Measurements from ENCODE around the gene TWF1.
A peak's percentile ranks its signal among the peaks of the same experiment; 100 is the strongest.

TWF1 gene

DNA sequence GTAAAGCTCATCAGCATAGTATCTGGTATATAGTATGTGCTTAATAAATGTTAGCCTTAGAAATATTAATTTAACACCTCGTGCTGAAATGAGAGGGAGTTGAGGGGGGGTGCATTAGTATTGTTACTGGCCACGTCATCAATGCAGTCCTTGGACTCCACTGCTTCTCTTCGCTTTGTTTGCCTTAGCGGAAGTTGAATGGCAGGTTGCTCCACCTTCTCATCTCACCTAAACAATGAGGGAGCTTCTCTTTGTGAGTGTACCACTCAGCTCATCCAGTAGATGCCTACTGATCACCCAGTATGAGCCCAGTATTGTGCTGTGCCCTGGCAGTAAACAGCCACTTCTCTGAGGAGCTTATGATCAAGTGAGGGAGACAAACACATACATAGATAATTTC, 34.2 kb upstream of the TWF1 start:
- no peak for TF ChIP-seq CTCF (IDR thresholded peaks at IDR 0.05; ENCODE audit: low read depth, low read length, poor library complexity, severe bottlenecking)
- no peak for TF ChIP-seq EZH2phosphoT487 (IDR thresholded peaks at IDR 0.05; ENCODE audit: borderline replicate concordance, low read length)
- Histone ChIP-seq H3K36me3 (ENCODE audit: control insufficient read depth, low read length) (peaks cover 6% of the 10 kb centered on the region), H3K9me3 (ENCODE audit: control insufficient read depth, insufficient read depth, low read length) (no peaks in the 10 kb centered on the region), H3K27me3 (ENCODE audit: control insufficient read depth, low read length) (no peaks in the 10 kb centered on the region), H3K9me2 (replicated peaks; ENCODE audit: control insufficient read depth, low read length) (no peaks in the 10 kb centered on the region), H3K4me1 (ENCODE audit: control insufficient read depth, low read length) (peaks cover 28% of the 10 kb centered on the region), H3F3A (ENCODE audit: control insufficient read depth, insufficient read depth) (no peaks in the 10 kb centered on the region), H4K20me1 (ENCODE audit: control insufficient read depth, insufficient read depth, low read depth, low read length) (no peaks in the 10 kb centered on the region), H3K4me3 (ENCODE audit: low read length) (no peak overlapping the region), H3K4me2 (ENCODE audit: low read length) (no peak overlapping the region), H3K27ac (ENCODE audit: low read depth, low read length) (no peak overlapping the region), H3K79me2 (ENCODE audit: control insufficient read depth, low read length) (peaks cover 22% of the 10 kb centered on the region)

DNA sequence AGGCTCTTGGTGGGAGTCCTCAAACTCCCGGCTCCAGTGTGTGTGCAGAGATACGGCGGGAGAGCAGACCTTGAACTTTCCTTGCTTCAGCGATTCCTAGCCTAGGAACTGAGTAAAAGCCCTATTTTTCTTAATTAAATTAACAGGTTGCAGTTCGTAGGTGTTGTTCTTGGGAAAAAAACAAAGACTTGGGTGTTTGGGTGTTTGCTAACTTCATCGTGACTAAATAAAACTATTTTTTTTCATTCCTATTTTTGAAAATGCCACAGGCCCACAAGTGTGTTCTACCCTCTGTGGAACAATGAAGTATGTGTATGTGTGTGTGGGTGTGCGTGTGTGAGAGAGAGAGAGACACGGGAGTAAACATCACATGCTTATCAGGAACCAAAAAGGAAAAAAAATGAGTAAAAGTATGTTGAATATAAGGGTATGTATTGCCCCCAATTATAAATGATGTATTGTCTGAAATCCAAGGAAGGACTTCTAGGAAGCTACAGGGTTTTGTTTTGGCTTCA, 30.4 kb upstream of the TWF1 start:
- Histone ChIP-seq H3K9me2 (replicated peaks; ENCODE audit: control insufficient read depth, low read length) (no peaks in the 10 kb centered on the region), H3K4me1 (ENCODE audit: control insufficient read depth, low read length) (peaks cover 35% of the 10 kb centered on the region), H3K27me3 (ENCODE audit: control insufficient read depth, low read length) (no peaks in the 10 kb centered on the region), H3K79me2 (ENCODE audit: control insufficient read depth, low read length) (peaks cover 22% of the 10 kb centered on the region), H4K20me1 (ENCODE audit: control insufficient read depth, insufficient read depth, low read depth, low read length) (no peaks in the 10 kb centered on the region), H3K27ac (ENCODE audit: low read depth, low read length) (peak overlapping the region; percentile 43), H3K36me3 (ENCODE audit: control insufficient read depth, low read length) (no peaks in the 10 kb centered on the region), H3K4me3 (ENCODE audit: low read length) (peak overlapping the region; percentile 79), H3K4me2 (ENCODE audit: low read length) (peak overlapping the region; percentile 95), H3F3A (ENCODE audit: control insufficient read depth, insufficient read depth) (0 out of 2 replicates have a peak, but pooled peaks cover 3% of the 10 kb centered on the region), H3K9me3 (ENCODE audit: control insufficient read depth, insufficient read depth, low read length) (no peaks in the 10 kb centered on the region)
- TF ChIP-seq EZH2phosphoT487 (IDR thresholded peaks at IDR 0.05; ENCODE audit: borderline replicate concordance, low read length) (no peak), CTCF (IDR thresholded peaks at IDR 0.05; ENCODE audit: low read depth, low read length, poor library complexity, severe bottlenecking) (no peak)

- 0 out of 2 replicates have a peak, but pooled peaks cover 3% of the 10 kb centered on the region for H3F3A ChIP-seq (ENCODE audit: control insufficient read depth, insufficient read depth)
- no peaks in the 10 kb centered on the region for H4K20me1 ChIP-seq (ENCODE audit: control insufficient read depth, insufficient read depth, low read depth, low read length)
- peaks cover 22% of the 10 kb centered on the region for H3K79me2 ChIP-seq (ENCODE audit: control insufficient read depth, low read length)
- H3K9me3 ChIP-seq (ENCODE audit: control insufficient read depth, insufficient read depth, low read length), result no peaks in the 10 kb centered on the region
- TF ChIP-seq EZH2phosphoT487 (IDR thresholded peaks at IDR 0.05; ENCODE audit: borderline replicate concordance, low read length) (no peak), CTCF (IDR thresholded peaks at IDR 0.05; ENCODE audit: low read depth, low read length, poor library complexity, severe bottlenecking) (no peak)
- H3K36me3 ChIP-seq (ENCODE audit: control insufficient read depth, low read length), result no peaks in the 10 kb centered on the region
- peak within 1 kb of the TSS; percentile 79 for H3K4me3 ChIP-seq (ENCODE audit: low read length)
- peaks cover 35% of the 10 kb centered on the region for H3K4me1 ChIP-seq (ENCODE audit: control insufficient read depth, low read length)
- no peaks in the 10 kb centered on the region for H3K9me2 ChIP-seq (replicated peaks; ENCODE audit: control insufficient read depth, low read length)
- no peaks in the 10 kb centered on the region for H3K27me3 ChIP-seq (ENCODE audit: control insufficient read depth, low read length)
- H3K27ac ChIP-seq (ENCODE audit: low read depth, low read length), result peak within 1 kb of the TSS; percentile 43
- H3K4me2 ChIP-seq (ENCODE audit: low read length), result peak within 1 kb of the TSS; percentile 95
These were observed 29.7 kb upstream of the TWF1 start, which contains the start of gene TMEM117 for GRCh38 chr12:43835656-43836474. Gene TMEM117, plus strand, starts transcription at chr12:43836081.
